Lower leg skin (tissue), 3 donors: Measurements from ENCODE around the gene GRAMD2A.

Experiments
- CTCF ChIP-seq, 3 donors: fragments of 450-650 bp; IDR thresholded peaks; one replicate each; pipeline ENCODE4 v1.5.1; 2016; ENCODE audit warnings: antibody characterized with exemption in 3 of 3, mild to moderate bottlenecking in 3 of 3, moderate library complexity in 2 of 3
- POLR2A ChIP-seq, 2 donors: fragments of 450-650 bp; IDR thresholded peaks; one replicate each; pipeline ENCODE4 v1.6.1; 2016 to 2017; ENCODE audit warnings: antibody characterized with exemption in 2 of 2, mild to moderate bottlenecking in 1 of 2, moderate library complexity in 1 of 2

- TF ChIP-seq POLR2A (IDR thresholded peaks at IDR 0.05) (no peak), CTCF (IDR thresholded peaks at IDR 0.05) (no peak)
Observed at GRCh38 chr15:72168131-72168807, 29.3 kb downstream of the GRAMD2A start.
